Stimulated activated CD4-positive, alpha-beta T cell treated with anti-CD3 and anti-CD28 coated beads, TNF-alpha, amount 100 ng/mL, for 4 hours (primary cell): ENCODE measurements around the gene TENT4B.

Source experiments
- DNase-seq, 3 experiments: peaks; one replicate each; pipeline ENCODE4 v3.0.0-alpha.2; 2020; ENCODE audit warnings: low read depth in 3 of 3

TENT4B gene

DNA sequence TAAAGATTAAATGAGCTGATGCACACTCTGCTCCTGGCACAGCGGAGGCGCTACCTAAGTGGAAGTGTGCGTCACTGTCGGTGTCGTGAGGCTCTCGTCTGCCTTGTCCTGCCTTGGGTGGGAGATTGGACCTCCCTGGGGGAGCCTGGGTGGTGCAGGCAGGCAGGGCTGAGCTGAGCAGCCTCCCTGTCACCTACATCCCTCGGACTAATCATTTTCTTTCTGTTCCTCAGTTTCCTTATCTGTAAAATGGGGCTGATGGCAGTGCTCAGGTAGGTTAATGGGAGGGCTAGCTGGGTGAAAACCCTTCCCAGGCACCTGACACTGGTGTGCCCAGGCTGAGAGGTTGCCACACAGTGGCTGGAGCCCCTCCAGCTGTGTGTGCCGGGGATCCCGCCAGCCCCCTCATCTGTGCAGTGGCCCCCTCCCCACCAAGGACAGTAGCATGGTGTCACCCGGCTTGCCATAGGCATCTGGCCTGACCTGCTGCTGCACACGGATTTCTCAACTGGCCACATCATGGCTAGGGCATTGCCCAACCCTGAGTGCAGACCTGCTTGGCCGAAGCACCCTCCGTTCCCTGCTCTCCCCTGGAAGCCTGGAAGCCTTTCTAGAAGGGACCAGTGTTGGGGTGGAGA, 117.5 kb downstream of the TENT4B start:
- no peak for DNase-seq

- DNase-seq: no peak
These were observed 118.3 kb downstream of the TENT4B start for GRCh38 chr16:50271148-50272041.

- no peak for DNase-seq
These were observed 119.0 kb downstream of the TENT4B start for GRCh38 chr16:50272111-50272571.

GRCh38 chr16:50272687-50273381, 119.7 kb downstream of the TENT4B start:
- no peak for DNase-seq

GRCh38 chr16:50273382-50273690, 120.2 kb downstream of the TENT4B start:
- no peak for DNase-seq

- no peak for DNase-seq
These were observed 120.8 kb downstream of the TENT4B start for GRCh38 chr16:50273888-50274325.

- peak in 1 of 3 experiments; percentile 33 for DNase-seq
These were observed 121.4 kb downstream of the TENT4B start for GRCh38 chr16:50274326-50275097.

- DNase-seq: no peak
These were observed 122.0 kb downstream of the TENT4B start for GRCh38 chr16:50275098-50275415.

DNA sequence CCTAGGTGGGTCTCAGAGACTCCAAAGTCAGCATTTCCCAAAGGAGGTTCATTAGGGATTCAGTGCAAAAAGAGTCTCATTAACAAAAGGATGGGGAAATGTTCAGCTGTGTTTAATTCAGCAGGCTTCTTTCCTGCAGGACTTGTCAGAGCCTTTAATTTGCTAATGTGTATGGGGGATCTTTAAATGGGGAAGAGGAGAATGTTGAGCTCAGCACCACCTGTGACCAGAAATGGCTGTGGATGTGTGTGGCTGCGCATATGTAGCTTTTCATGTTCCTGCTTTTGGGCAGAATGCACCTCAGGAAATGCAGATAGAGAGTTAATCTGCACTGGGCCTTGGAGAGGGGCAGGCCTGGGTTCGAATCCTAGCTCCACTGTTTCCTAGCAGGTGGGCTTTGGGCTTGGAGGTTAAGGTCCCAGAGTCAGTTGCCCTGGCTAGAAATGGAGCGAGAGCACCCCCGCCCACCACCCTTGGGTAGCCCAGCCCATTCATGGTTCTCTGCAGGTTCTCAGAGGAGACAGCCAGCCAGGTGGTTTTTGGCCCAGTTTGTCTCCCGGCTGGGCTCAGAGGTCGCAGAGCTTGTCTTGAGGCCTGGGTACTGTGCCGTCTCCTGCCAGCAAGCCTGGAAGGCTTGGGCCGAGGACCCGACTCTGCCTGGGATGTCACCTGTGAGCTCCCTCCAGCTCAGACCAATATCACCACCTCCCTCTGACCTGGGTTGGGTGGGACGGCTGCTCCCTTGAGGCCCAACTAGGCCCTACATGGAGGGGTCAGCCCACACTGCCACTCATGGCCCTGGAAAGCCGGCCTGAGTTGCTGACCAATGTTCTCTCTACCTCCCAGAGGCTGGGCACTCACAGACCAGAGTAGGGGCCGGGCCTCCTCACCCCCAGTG, 122.6 kb downstream of the TENT4B start:
- DNase-seq: no peak

DNA sequence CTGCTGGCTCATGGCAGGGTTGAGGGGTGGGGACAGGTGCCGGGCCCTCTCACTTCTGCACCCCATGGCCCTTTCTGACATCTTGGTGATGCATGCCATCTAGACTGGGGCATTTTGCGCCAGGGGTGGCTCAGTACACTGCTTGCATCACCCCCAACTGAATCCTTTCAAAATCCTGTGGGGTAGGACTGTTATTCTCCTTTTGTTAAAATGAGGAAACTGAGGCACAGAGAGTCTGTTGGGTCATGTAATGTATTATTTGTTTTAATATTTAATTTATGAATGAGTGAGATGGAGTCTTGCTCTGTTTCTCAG, 123.2 kb downstream of the TENT4B start:
- no peak for DNase-seq

- DNase-seq: no peak
These were observed 123.9 kb downstream of the TENT4B start for GRCh38 chr16:50276801-50277555.

DNA sequence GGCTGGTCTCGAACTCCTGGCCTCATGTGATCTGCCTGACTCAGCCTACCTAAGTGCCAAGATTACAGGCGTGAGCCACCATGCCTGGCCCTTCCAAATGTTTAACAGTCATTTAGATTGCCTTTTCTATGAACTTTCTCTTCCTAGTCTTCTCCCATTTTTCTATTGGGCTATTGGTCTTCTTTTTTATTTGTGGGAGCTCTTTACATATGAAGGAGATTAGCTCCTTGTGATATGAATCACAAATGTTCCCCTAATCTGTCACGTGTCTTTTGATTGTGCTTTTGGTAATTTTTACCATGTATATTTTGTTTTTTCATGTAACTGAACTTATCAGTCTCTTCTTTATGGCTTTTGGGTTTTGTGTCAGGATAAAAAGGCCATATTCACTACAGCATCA, 125.1 kb downstream of the TENT4B start:
- no peak for DNase-seq

DNA sequence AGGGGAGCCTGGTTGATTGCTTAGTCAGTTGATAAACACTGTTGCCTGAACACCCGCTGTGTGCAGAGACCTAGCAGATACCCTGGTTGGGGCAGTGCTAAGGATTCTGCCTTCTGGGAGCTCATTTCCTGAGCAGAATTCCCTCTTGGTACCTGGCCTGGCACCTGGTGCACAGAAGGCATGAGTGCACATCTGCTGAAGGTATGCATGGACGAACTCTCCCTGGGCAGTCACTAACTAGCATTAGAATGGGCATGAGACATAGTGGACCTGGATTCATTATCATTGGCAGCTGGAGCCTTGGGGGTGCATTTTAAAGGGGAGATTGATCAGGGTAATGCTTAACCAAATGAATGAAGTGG, 126.4 kb downstream of the TENT4B start:
- DNase-seq: no peak

DNA sequence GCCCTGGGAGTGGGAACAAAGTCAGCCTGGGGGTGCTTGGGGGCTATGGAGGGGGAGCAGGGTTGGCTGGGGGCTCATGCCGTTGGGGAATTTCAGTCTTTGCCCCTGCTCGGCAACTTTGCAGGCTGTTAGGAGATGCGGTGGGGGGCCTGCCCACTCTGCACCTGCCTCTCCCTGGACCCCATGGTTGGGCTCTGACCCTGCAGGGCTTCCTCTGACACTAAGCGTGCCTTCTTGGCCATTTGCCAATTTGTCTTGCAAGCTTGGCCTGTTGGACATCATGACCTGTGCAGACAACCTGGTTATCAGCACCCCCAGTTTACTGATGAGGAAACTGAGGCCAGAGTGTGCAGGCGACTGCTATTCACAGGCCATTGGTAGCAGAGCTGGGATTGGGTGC, 127.8 kb downstream of the TENT4B start:
- DNase-seq: no peak
